Astrocyte (in vitro differentiated cells and primary cell): ENCODE data around the gene ABHD2. TPM values are rescaled to one million over a fixed set of nuclear protein-coding genes. Genes with fewer than 3 reads are reported as not detected.
A peak's percentile ranks its signal among the peaks of the same experiment; 100 is the strongest.

Experiments
- DNase-seq: peaks from one replicate; pipeline ENCODE4 v3.0.0-alpha.2; 2010; ENCODE audit warnings: low read depth
- FAIRE-seq: peaks from 2 replicates; lab custom pipeline; 2011; peaks lifted over from hg19 to GRCh38; lab: Jason Lieb, UNC
- H2AFZ ChIP-seq: 2 replicates; pipeline ENCODE4 v1.6.0; 2012; ENCODE audit warnings: low read depth, low read length, inconsistent platforms
- H3K27ac ChIP-seq: 2 replicates; pipeline ENCODE4 v1.5.1; 2011; ENCODE audit warnings: low read depth, low read length, inconsistent platforms
- H3K27me3 ChIP-seq: 2 replicates; pipeline ENCODE4 v1.6.0; 2011; ENCODE audit warnings: low read length, inconsistent platforms; ENCODE audit not compliant: insufficient read depth
- H3K36me3 ChIP-seq: 2 replicates; pipeline ENCODE4 v1.5.1; 2011; ENCODE audit warnings: low read length, inconsistent platforms; ENCODE audit not compliant: insufficient read depth
- H3K4me1 ChIP-seq: 2 replicates; pipeline ENCODE4 v1.5.1; 2011; ENCODE audit warnings: low read length, inconsistent platforms; ENCODE audit not compliant: insufficient read depth
- H3K4me2 ChIP-seq: 2 replicates; pipeline ENCODE4 v1.6.0; 2012; ENCODE audit warnings: low read length, inconsistent platforms
- H3K4me3 ChIP-seq: 2 replicates; pipeline ENCODE4 v1.5.1; 2011; ENCODE audit warnings: low read depth, mild to moderate bottlenecking, low read length, inconsistent platforms; ENCODE audit not compliant: insufficient read depth
- H3K79me2 ChIP-seq: 2 replicates; pipeline ENCODE4 v1.6.0; 2012; ENCODE audit warnings: mild to moderate bottlenecking, low read length, inconsistent platforms; ENCODE audit not compliant: insufficient read depth
- H3K9ac ChIP-seq: 2 replicates; pipeline ENCODE4 v1.6.0; 2012; ENCODE audit warnings: mild to moderate bottlenecking, low read length, inconsistent platforms
- H3K9me3 ChIP-seq: 2 replicates; pipeline ENCODE4 v1.5.1; 2012; ENCODE audit warnings: low read depth, mild to moderate bottlenecking, low read length, inconsistent platforms; ENCODE audit not compliant: insufficient read depth
- H4K20me1 ChIP-seq: 2 replicates; pipeline ENCODE4 v1.6.0; 2012; ENCODE audit warnings: low read length, inconsistent platforms; ENCODE audit not compliant: insufficient read depth
- H3K27ac Mint-ChIP-seq: one replicate; pipeline ENCODE4 v1.8.0; 2021; ENCODE audit warnings: mild to moderate bottlenecking, mixed read lengths; ENCODE audit not compliant: unreplicated experiment
- H3K27me3 Mint-ChIP-seq: one replicate; pipeline ENCODE4 v1.8.0; 2021; ENCODE audit warnings: low read depth, mixed read lengths; ENCODE audit not compliant: unreplicated experiment
- H3K36me3 Mint-ChIP-seq: one replicate; pipeline ENCODE4 v1.8.0; 2021; ENCODE audit warnings: low read depth, mixed read lengths; ENCODE audit not compliant: unreplicated experiment
- H3K4me1 Mint-ChIP-seq: one replicate; pipeline ENCODE4 v1.8.0; 2021; ENCODE audit warnings: low read depth, mixed read lengths; ENCODE audit not compliant: unreplicated experiment
- H3K4me3 Mint-ChIP-seq: one replicate; pipeline ENCODE4 v1.8.0; 2021; ENCODE audit warnings: mild to moderate bottlenecking, moderate library complexity, mixed read lengths; ENCODE audit not compliant: unreplicated experiment
- H3K9me3 Mint-ChIP-seq: one replicate; pipeline ENCODE4 v1.8.0; 2021; ENCODE audit warnings: mild to moderate bottlenecking, mixed read lengths; ENCODE audit not compliant: unreplicated experiment
- EZH2 ChIP-seq: IDR thresholded peaks from 2 replicates; pipeline ENCODE4 v1.6.1; 2012; ENCODE audit warnings: mild to moderate bottlenecking, low read length, inconsistent platforms; ENCODE audit not compliant: insufficient read depth
- total RNA-seq: library from RNA; stranded (reverse); gene quantifications from 2 replicates; pipeline ENCODE4 v1.2.1, GENCODE V29; 2021
- TF ChIP-seq, protein P1 (sequence below): IDR thresholded peaks from 2 replicates; pipeline ENCODE4 v1.5.1; 2011; ENCODE audit warnings: low read depth, mild to moderate bottlenecking, inconsistent platforms, low read length, moderate library complexity; ENCODE audit not compliant: insufficient read depth

Gene ABHD2
- total RNA-seq, 1 donor from 2014 or later = 41.3 TPM

DNA sequence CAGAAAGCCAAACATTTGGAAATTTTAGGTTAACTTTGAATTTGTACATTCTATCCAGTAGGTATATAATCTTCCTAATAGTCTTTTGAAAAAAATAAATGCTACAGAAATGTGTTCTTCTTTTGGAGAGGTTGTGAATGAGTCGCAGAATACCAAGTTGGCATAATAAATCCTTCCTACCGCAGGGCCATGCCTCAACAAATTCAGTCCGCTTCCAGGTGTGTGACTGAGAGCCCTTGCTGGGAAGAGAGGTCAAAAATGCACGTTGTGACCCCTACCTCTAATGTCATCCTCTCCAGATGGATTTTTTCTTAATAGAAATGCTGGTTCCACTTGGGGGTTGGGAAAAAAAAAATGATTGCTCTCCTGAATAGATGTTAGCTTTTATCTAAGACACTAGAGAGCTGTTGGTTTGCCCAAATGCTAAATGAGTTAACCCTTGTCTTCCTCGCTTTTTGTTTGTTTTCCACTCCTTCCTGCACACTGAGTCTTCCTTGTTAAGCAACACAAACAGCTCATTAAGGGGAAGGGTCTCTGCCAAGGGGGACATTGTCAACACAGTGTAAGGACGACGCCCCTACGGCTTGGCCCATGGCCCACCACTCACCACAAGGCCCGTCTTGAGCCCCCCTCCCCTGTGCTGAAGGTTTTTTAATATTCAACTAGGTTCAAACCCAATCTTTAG lies 99.2 kb downstream of the ABHD2 start:
- no peak overlapping the region for H3K9ac ChIP-seq
- H3K9me3 Mint-ChIP-seq = no peaks in the 10 kb centered on the region
- peaks cover 6% of the 10 kb centered on the region for H3K4me1 Mint-ChIP-seq
- H3K36me3 Mint-ChIP-seq = peaks cover 19% of the 10 kb centered on the region
- DNase-seq (no peak), FAIRE-seq (no peak)
- no peak overlapping the region for H3K27ac Mint-ChIP-seq
- H3K9me3 ChIP-seq = no peaks in the 10 kb centered on the region
- H4K20me1 ChIP-seq = peaks cover 5% of the 10 kb centered on the region
- no peaks in the 10 kb centered on the region for H3K27me3 ChIP-seq
- no peak overlapping the region for H2AFZ ChIP-seq
- no peak overlapping the region for H3K4me3 ChIP-seq
- H3K36me3 ChIP-seq = peaks cover 34% of the 10 kb centered on the region
- H3K4me2 ChIP-seq = no peak overlapping the region
- H3K4me3 Mint-ChIP-seq = peak overlapping the region; percentile 5
- TF ChIP-seq EZH2 = no peak
- TF ChIP-seq, protein P1, sequence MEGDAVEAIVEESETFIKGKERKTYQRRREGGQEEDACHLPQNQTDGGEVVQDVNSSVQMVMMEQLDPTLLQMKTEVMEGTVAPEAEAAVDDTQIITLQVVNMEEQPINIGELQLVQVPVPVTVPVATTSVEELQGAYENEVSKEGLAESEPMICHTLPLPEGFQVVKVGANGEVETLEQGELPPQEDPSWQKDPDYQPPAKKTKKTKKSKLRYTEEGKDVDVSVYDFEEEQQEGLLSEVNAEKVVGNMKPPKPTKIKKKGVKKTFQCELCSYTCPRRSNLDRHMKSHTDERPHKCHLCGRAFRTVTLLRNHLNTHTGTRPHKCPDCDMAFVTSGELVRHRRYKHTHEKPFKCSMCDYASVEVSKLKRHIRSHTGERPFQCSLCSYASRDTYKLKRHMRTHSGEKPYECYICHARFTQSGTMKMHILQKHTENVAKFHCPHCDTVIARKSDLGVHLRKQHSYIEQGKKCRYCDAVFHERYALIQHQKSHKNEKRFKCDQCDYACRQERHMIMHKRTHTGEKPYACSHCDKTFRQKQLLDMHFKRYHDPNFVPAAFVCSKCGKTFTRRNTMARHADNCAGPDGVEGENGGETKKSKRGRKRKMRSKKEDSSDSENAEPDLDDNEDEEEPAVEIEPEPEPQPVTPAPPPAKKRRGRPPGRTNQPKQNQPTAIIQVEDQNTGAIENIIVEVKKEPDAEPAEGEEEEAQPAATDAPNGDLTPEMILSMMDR = no peak
- H3K27me3 Mint-ChIP-seq = no peaks in the 10 kb centered on the region
- no peaks in the 10 kb centered on the region for H3K79me2 ChIP-seq
- no peak overlapping the region for H3K27ac ChIP-seq
- peaks cover 4% of the 10 kb centered on the region for H3K4me1 ChIP-seq

DNA sequence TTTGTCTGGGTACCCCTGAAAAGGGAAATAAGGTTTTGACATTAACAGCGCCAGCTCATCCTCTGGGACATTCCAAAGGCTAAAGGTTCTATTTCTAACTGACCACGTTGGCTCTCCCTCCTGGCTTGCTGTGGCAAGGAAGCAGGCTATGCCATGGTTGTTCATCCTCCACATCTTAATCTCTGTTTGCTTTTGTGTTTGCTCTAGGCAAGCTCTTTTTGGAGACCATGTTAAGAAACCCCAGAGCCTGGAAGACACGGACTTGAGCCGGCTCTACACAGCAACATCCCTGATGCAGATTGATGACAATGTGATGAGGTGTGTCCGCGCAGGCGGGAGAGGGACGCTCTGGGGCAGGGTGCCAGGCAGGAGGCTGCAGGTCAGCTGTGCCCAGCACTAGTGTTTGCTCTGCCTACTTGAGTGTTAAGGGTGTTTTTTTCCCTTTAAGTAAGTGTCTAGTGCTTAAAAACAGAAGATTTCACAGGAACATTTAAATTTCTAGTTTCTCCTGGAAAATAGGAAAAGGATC lies 99.8 kb downstream of the ABHD2 start:
- Histone ChIP-seq H3K4me2 (no peak overlapping the region), H2AFZ (no peak overlapping the region), H3K4me1 (peaks cover 4% of the 10 kb centered on the region), H3K36me3 (peaks cover 37% of the 10 kb centered on the region), H3K4me3 (no peak overlapping the region), H4K20me1 (peaks cover 5% of the 10 kb centered on the region), H3K9ac (no peak overlapping the region), H3K27ac (no peak overlapping the region), H3K79me2 (no peaks in the 10 kb centered on the region), H3K27me3 (no peaks in the 10 kb centered on the region), H3K9me3 (no peaks in the 10 kb centered on the region)
- no peak for FAIRE-seq
- Mint-ChIP-seq H3K27ac (no peak overlapping the region), H3K4me1 (peaks cover 6% of the 10 kb centered on the region), H3K36me3 (peaks cover 17% of the 10 kb centered on the region), H3K9me3 (no peaks in the 10 kb centered on the region), H3K27me3 (no peaks in the 10 kb centered on the region), H3K4me3 (peak overlapping the region; percentile 5)
- TF ChIP-seq EZH2 = no peak
- TF ChIP-seq, protein P1 = no peak
- DNase-seq = no peak

GRCh38 chr15:89192136-89192535 lies 103.9 kb downstream of the ABHD2 start:
- Histone ChIP-seq H3K4me2 (no peak overlapping the region), H3K27me3 (no peaks in the 10 kb centered on the region), H3K4me3 (no peak overlapping the region), H3K4me1 (peaks cover 5% of the 10 kb centered on the region), H4K20me1 (no peaks in the 10 kb centered on the region), H3K9me3 (no peaks in the 10 kb centered on the region), H3K9ac (no peak overlapping the region), H2AFZ (no peak overlapping the region), H3K79me2 (no peaks in the 10 kb centered on the region), H3K27ac (no peak overlapping the region), H3K36me3 (peaks cover 58% of the 10 kb centered on the region)
- no peak overlapping the region for H3K27ac Mint-ChIP-seq
- H3K4me1 Mint-ChIP-seq = peaks cover 18% of the 10 kb centered on the region
- FAIRE-seq = no peak
- no peak for DNase-seq
- H3K9me3 Mint-ChIP-seq = no peaks in the 10 kb centered on the region
- no peak overlapping the region for H3K4me3 Mint-ChIP-seq
- TF ChIP-seq EZH2 = no peak
- TF ChIP-seq, protein P1 = no peak
- peaks cover 12% of the 10 kb centered on the region for H3K36me3 Mint-ChIP-seq
- no peaks in the 10 kb centered on the region for H3K27me3 Mint-ChIP-seq
